ENCODE results near the gene TEAD4.

DNA sequence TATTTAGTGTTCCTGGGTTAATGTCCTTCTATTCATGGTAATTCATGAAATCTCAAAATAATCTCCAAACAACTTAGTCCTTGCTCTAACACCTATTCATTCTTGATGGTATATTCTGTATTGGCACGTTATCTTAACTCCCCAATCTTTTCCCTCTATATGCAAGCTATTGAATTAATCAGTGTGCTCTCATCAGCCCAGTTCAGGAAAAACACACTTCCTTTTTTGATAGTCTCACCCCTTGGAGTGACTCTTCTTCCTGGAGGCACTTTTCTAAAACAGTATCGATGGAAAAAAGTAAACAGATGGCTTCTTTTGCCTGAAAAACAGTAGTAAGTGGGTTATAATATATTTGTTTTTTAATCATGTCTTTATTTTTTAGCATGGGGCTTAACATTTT is 39.9 kb upstream of the TEAD4 start:
- TF ChIP-seq EZH2 (IDR thresholded peaks at IDR 0.05; ENCODE audit: low read depth, unreplicated experiment), result no peak
- TF ChIP-seq, protein P1, sequence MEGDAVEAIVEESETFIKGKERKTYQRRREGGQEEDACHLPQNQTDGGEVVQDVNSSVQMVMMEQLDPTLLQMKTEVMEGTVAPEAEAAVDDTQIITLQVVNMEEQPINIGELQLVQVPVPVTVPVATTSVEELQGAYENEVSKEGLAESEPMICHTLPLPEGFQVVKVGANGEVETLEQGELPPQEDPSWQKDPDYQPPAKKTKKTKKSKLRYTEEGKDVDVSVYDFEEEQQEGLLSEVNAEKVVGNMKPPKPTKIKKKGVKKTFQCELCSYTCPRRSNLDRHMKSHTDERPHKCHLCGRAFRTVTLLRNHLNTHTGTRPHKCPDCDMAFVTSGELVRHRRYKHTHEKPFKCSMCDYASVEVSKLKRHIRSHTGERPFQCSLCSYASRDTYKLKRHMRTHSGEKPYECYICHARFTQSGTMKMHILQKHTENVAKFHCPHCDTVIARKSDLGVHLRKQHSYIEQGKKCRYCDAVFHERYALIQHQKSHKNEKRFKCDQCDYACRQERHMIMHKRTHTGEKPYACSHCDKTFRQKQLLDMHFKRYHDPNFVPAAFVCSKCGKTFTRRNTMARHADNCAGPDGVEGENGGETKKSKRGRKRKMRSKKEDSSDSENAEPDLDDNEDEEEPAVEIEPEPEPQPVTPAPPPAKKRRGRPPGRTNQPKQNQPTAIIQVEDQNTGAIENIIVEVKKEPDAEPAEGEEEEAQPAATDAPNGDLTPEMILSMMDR (conservative IDR thresholded peaks at IDR 0.05; ENCODE audit: low read depth in 2 of 2), result no peak
- TF ChIP-seq NANOG (IDR thresholded peaks at IDR 0.05; ENCODE audit: borderline replicate concordance), result no peak
- no peak for TF ChIP-seq CREB1 (CRISPR knock-in tag; IDR thresholded peaks at IDR 0.05; ENCODE audit: low read depth)
